Psoas muscle (tissue), 8 donors: ENCODE results near the gene FBXO46. TPM values are rescaled to one million over a fixed set of nuclear protein-coding genes. Genes with fewer than 3 reads are reported as not detected.

Experiments
- ATAC-seq, 4 donors: fragments of 200-7000 bp; cut with Tn5 transposase; one replicate each; pipeline ENCODE4 v1.9.1; 2020; ENCODE audit warnings: moderate library complexity in 3 of 4, mild to moderate bottlenecking in 2 of 4
- DNase-seq, 2 donors: peaks; one replicate each; pipeline ENCODE4 v3.0.0-alpha.2; 2020
- H3K27ac ChIP-seq: fragments of 200-600 bp; one replicate; pipeline ENCODE4 v1.8.0; 2022
- H3K27me3 ChIP-seq, 3 donors: fragments of 200-600 bp in 1 of 3; one replicate each; pipeline versions ENCODE4 v1.6.1 to v1.8.0; 2013 to 2022; ENCODE audit warnings: low read length in 2 of 3, mild to moderate bottlenecking in 2 of 3, moderate library complexity in 1 of 3; ENCODE audit not compliant: insufficient read depth in 3 of 3
- H3K36me3 ChIP-seq, 2 donors: fragments of 200-600 bp in 1 of 2; one replicate each; pipeline versions ENCODE4 v1.6.1 to v1.8.0; 2013 to 2022; ENCODE audit warnings: low read depth in 1 of 2, mild to moderate bottlenecking in 1 of 2, moderate library complexity in 1 of 2; ENCODE audit not compliant: insufficient read depth in 1 of 2
- H3K4me1 ChIP-seq: fragments of 200-600 bp; one replicate; pipeline ENCODE4 v1.8.0; 2022
- H3K4me3 ChIP-seq: fragments of 200-600 bp; one replicate; pipeline ENCODE4 v1.8.0; 2022; ENCODE audit warnings: mild to moderate bottlenecking
- H3K9me3 ChIP-seq: fragments of 200-600 bp; one replicate; pipeline ENCODE4 v1.8.0; 2022
- CTCF ChIP-seq: fragments of 200-600 bp; IDR thresholded peaks from one replicate; pipeline ENCODE4 v1.8.0; 2022; ENCODE audit warnings: antibody characterized with exemption
- WGBS, 3 donors: extraction: QIAGEN DNeasy Blood & Tissue Kit; methylation state at CpG; one replicate each; pipeline versions ENCODE4 v1.1.6 to v1.1.7; 2013; 5-methylcytosine and 5-hydroxymethylcytosine counted together
- intact Hi-C, 2 donors: fragments of 100-400 bp; cut with DNase I; formaldehyde crosslinking; loops; one replicate each; pipeline versions ENCODE4 v1.11.0 to v1.14.2; 2022
- polyA plus RNA-seq, 3 donors: library from polyadenylated mRNA; stranded (reverse); fragments of 200-250 nt; gene quantifications; one replicate each; pipeline ENCODE4 v1.2.3, GENCODE V29; 2013
- total RNA-seq, 4 donors: library from RNA; stranded (reverse); fragmentation: NEBNext Ultra II Directional in 2 of 4; extraction: Animal tissue kit (Norgen Biotek cat#: 25700) in 2 of 4; gene quantifications; one replicate each; pipeline versions ENCODE4 v1.2.1 to v1.2.4, GENCODE V29; 2021 to 2023
- donor health status: healthy with polysubstance abuse.
- donor health status: DM: no; HTN: no; CAD: no; lungs with moderate emphysema.
- donor health status: Bipolar disorder and iron deficiency.
- donor health status: healthy.
- donor health status: DM: yes; HTN: yes; CAD: no.
- donor health status: DM: no; HTN: no; CAD: no.
- donor health status: DM: no; HTN: no; CAD: no.
- donor health status: DM: yes; HTN: yes; CAD: no.

The FBXO46 gene
- total and polyA plus RNA-seq, 7 donors, result 4.6 to 13.0 (median 9.5) TPM

- ATAC-seq (no peak), DNase-seq (no peak)
- no peaks in the 10 kb centered on the region for H3K27me3 ChIP-seq
- peaks cover 9% of the 10 kb centered on the region for H3K4me1 ChIP-seq
- intact Hi-C loops, result no loop called here
- H3K27ac ChIP-seq, result peak overlapping the region; percentile 58
- H3K9me3 ChIP-seq, result no peaks in the 10 kb centered on the region
- 79 to 96% (median 86%) methylated on average over 3 of the region's 3 CpGs for WGBS, 3 donors
- peaks cover 0 to 57% of the 10 kb centered on the region in 2 donors for H3K36me3 ChIP-seq
- H3K4me3 ChIP-seq, result no peak overlapping the region
- no peak for TF ChIP-seq CTCF
These were observed 42.2 kb upstream of the FBXO46 start for GRCh38 chr19:45772912-45773311.

GRCh38 chr19:45772130-45772840 is 41.6 kb upstream of the FBXO46 start:
- intact Hi-C loops, result no loop called here
- ATAC-seq (no peak), DNase-seq (no peak)
- TF ChIP-seq CTCF, result no peak
- Histone ChIP-seq H3K36me3 (peaks cover 0 to 51% of the 10 kb centered on the region in 2 donors), H3K27me3 (no peaks in the 10 kb centered on the region), H3K27ac (peak overlapping the region; percentile 95), H3K4me3 (no peak overlapping the region), H3K4me1 (peaks cover 9% of the 10 kb centered on the region), H3K9me3 (no peaks in the 10 kb centered on the region)
- 76 to 85% (median 76%) methylated on average over 14 of the region's 14 CpGs for WGBS, 3 donors

- intact Hi-C loops, result loop anchor here in 1 of 2 donors (2.0 kb wide), 1 partner anchor 27 kb away; no protein-coding TSS in a partner anchor
- peak overlapping the region; percentile 87 for H3K4me3 ChIP-seq
- H3K4me1 ChIP-seq, result peaks cover 16% of the 10 kb centered on the region
- H3K27me3 ChIP-seq, result no peaks in the 10 kb centered on the region
- DNase-seq, result no peak
- TF ChIP-seq CTCF, result no peak
- H3K36me3 ChIP-seq, result peaks cover 0 to 42% of the 10 kb centered on the region in 2 donors
- 75 to 84% (median 83%) methylated on average over 38 to 46 of the region's 46 CpGs for WGBS, 3 donors
- peak overlapping the region; percentile 95 for H3K27ac ChIP-seq
- ATAC-seq, result no peak
- H3K9me3 ChIP-seq, result no peaks in the 10 kb centered on the region
These were observed 40.7 kb upstream of the FBXO46 start for GRCh38 chr19:45771311-45771933.

GRCh38 chr19:45770192-45771101 is 39.8 kb upstream of the FBXO46 start:
- Histone ChIP-seq H3K36me3 (peaks cover 0 to 44% of the 10 kb centered on the region in 2 donors), H3K27me3 (no peaks in the 10 kb centered on the region), H3K4me1 (peaks cover 26% of the 10 kb centered on the region), H3K27ac (peak overlapping the region; percentile 95), H3K4me3 (peak overlapping the region; percentile 87), H3K9me3 (no peaks in the 10 kb centered on the region)
- intact Hi-C loops, result loop anchor here (1.0 to 2.0 kb wide), 2 partner anchors 28 to 29 kb away; no protein-coding TSS in a partner anchor
- WGBS, 3 donors, result 0 to 3% (median 1%) methylated on average over 66 to 79 of the region's 79 CpGs
- ATAC-seq (peak; percentile 75 to 80 (median 78)), DNase-seq (peak; percentile 98)
- TF ChIP-seq CTCF, result peak; percentile 96
